ENCODE results near the gene SPDEF. TPM values are rescaled to one million over a fixed set of nuclear protein-coding genes. Genes with fewer than 3 reads are reported as not detected.

SPDEF gene
- total and polyA plus RNA-seq, 2 of the 13 experiments (the other 11 are each of a cell fraction or from before 2014, with no cell fraction given) = not detected

GRCh38 chr6:34526992-34527728 is 29.0 kb downstream of the SPDEF start (continued):
- TF ChIP-seq, protein P1, sequence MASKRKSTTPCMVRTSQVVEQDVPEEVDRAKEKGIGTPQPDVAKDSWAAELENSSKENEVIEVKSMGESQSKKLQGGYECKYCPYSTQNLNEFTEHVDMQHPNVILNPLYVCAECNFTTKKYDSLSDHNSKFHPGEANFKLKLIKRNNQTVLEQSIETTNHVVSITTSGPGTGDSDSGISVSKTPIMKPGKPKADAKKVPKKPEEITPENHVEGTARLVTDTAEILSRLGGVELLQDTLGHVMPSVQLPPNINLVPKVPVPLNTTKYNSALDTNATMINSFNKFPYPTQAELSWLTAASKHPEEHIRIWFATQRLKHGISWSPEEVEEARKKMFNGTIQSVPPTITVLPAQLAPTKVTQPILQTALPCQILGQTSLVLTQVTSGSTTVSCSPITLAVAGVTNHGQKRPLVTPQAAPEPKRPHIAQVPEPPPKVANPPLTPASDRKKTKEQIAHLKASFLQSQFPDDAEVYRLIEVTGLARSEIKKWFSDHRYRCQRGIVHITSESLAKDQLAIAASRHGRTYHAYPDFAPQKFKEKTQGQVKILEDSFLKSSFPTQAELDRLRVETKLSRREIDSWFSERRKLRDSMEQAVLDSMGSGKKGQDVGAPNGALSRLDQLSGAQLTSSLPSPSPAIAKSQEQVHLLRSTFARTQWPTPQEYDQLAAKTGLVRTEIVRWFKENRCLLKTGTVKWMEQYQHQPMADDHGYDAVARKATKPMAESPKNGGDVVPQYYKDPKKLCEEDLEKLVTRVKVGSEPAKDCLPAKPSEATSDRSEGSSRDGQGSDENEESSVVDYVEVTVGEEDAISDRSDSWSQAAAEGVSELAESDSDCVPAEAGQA (IDR thresholded peaks at IDR 0.05; ENCODE audit: low read depth) = no peak; the same call in 1 of the 2 replicates
- TF ChIP-seq, protein P1 (CRISPR knock-in tag; IDR thresholded peaks at IDR 0.05; ENCODE audit: borderline replicate concordance) = no peak
- TF ChIP-seq ZFP36 (IDR thresholded peaks at IDR 0.05; ENCODE audit: borderline replicate concordance, low read depth, low read length, partially characterized antibody) (peak; percentile 49), HES4 (CRISPR knock-in tag; IDR thresholded peaks at IDR 0.05; ENCODE audit: borderline replicate concordance) (peak; percentile 55; the same call in 1 of the 2 replicates), CBX5 (CRISPR knock-in tag; IDR thresholded peaks at IDR 0.05; ENCODE audit: borderline replicate concordance) (peak; percentile 80), SOX6 (IDR thresholded peaks at IDR 0.05) (no peak), SOX6 (CRISPR knock-in tag; IDR thresholded peaks at IDR 0.05) (peak; percentile 35; the same call in 1 of the 2 replicates), NR2F6 (IDR thresholded peaks at IDR 0.05) (no peak), NR2F6 (CRISPR knock-in tag; IDR thresholded peaks at IDR 0.05) (peak; percentile 68; the same call in 1 of the 2 replicates), ZIK1 (CRISPR knock-in tag; IDR thresholded peaks at IDR 0.05; ENCODE audit: borderline replicate concordance, low read depth) (peak; percentile 74; the same call in 1 of the 2 replicates), ZFP91 (CRISPR knock-in tag; IDR thresholded peaks at IDR 0.05; ENCODE audit: borderline replicate concordance) (peak; percentile 68), SRSF9 (IDR thresholded peaks at IDR 0.05; ENCODE audit: borderline replicate concordance, insufficient read depth, low read depth, low read length, poor library complexity, severe bottlenecking) (no peak), MTF2 (CRISPR knock-in tag; IDR thresholded peaks at IDR 0.05; ENCODE audit: borderline replicate concordance) (peak; percentile 53; the same call in 1 of the 2 replicates)
- TF ChIP-seq, protein P2, sequence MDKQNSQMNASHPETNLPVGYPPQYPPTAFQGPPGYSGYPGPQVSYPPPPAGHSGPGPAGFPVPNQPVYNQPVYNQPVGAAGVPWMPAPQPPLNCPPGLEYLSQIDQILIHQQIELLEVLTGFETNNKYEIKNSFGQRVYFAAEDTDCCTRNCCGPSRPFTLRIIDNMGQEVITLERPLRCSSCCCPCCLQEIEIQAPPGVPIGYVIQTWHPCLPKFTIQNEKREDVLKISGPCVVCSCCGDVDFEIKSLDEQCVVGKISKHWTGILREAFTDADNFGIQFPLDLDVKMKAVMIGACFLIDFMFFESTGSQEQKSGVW (CRISPR knock-in tag; IDR thresholded peaks at IDR 0.05; ENCODE audit: borderline replicate concordance) = no peak

Data from HepG2 (cell line).